GM18909 (cell line): ENCODE results near the gene MEIS2.

Experiments used
- ATAC-seq: cut with Tn5 transposase; IDR thresholded peaks from one replicate; pipeline ENCODE4 v1.9.1; 2021; ENCODE audit warnings: mild to moderate bottlenecking; ENCODE audit not compliant: unreplicated experiment, poor library complexity

The MEIS2 gene

GRCh38 chr15:36914466-36914865 is 185.9 kb downstream of the MEIS2 start:
- ATAC-seq: no peak

GRCh38 chr15:36912311-36912712 is 188.0 kb downstream of the MEIS2 start:
- ATAC-seq: no peak

GRCh38 chr15:36911322-36911944 is 188.9 kb downstream of the MEIS2 start:
- no peak for ATAC-seq

- ATAC-seq: no peak
Measured at GRCh38 chr15:36908991-36909390, 191.4 kb downstream of the MEIS2 start.

- ATAC-seq: no peak
Measured at GRCh38 chr15:36907295-36907694, 193.1 kb downstream of the MEIS2 start.

- ATAC-seq: no peak
Measured at GRCh38 chr15:36905908-36906307, 194.4 kb downstream of the MEIS2 start.

- no peak for ATAC-seq
Measured at GRCh38 chr15:36904715-36905114, 195.6 kb downstream of the MEIS2 start.

GRCh38 chr15:36903922-36904556 is 196.3 kb downstream of the MEIS2 start:
- no peak for ATAC-seq

- ATAC-seq: no peak
Measured at GRCh38 chr15:36903195-36903594, 197.2 kb downstream of the MEIS2 start.

- no peak for ATAC-seq
Measured at GRCh38 chr15:36901012-36901411, 199.3 kb downstream of the MEIS2 start.

- ATAC-seq: no peak
Measured at GRCh38 chr15:36899696-36900095, 200.7 kb downstream of the MEIS2 start.

GRCh38 chr15:36898536-36899126 is 201.7 kb downstream of the MEIS2 start:
- ATAC-seq: no peak

GRCh38 chr15:36897834-36898233 is 202.5 kb downstream of the MEIS2 start:
- no peak for ATAC-seq

GRCh38 chr15:36896949-36897348 is 203.4 kb downstream of the MEIS2 start:
- ATAC-seq: no peak

- ATAC-seq: no peak
Measured at GRCh38 chr15:36894075-36894474, 206.3 kb downstream of the MEIS2 start.

- no peak for ATAC-seq
Measured at GRCh38 chr15:36893276-36893675, 207.1 kb downstream of the MEIS2 start.

- ATAC-seq: no peak
Measured at GRCh38 chr15:36888011-36888992, 212.0 kb downstream of the MEIS2 start.

- ATAC-seq: no peak
Measured at GRCh38 chr15:36887214-36887961, 213.0 kb downstream of the MEIS2 start.

- ATAC-seq: no peak
Measured at GRCh38 chr15:36886701-36887100, 213.6 kb downstream of the MEIS2 start.

- no peak for ATAC-seq
Measured at GRCh38 chr15:36886191-36886590, 214.2 kb downstream of the MEIS2 start.
